ENCODE results near the gene SERINC3. TPM values are rescaled to one million over a fixed set of nuclear protein-coding genes. Genes with fewer than 3 reads are reported as not detected.

SERINC3 gene
- polyA plus RNA-seq, 1 donor (not counting 4 experiments of a cell fraction or from before 2014, with no cell fraction given), result 118 TPM

DNA sequence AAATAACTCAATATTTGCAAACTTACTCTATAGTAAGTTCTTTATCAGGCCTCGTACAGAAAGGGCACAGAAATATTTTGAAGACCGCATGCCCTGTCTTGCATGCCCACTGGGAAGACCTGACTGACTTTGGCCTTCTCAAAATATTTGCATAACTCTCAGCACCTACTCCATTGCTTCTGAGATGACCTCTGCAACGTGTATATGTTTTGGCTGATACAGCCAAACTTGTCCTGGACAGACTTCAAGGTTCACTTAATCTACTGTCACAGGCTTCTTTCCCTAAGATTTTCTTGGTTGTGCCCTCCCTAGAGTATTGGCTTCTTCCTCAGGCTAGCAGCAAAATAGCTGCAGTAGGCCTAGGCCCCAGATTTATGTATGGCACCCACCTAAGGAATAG, 21.5 kb upstream of the SERINC3 start:
- Histone ChIP-seq H4K20me1 (ENCODE audit: control insufficient read depth, extremely low read depth, insufficient read depth, low read length) (no peaks in the 10 kb centered on the region), H3K27ac (ENCODE audit: control insufficient read depth, insufficient read depth, low read length) (no peak overlapping the region), H3K36me3 (ENCODE audit: control insufficient read depth in 2 of 2, extremely low read depth in 1 of 2, insufficient read depth in 2 of 2, low read length in 2 of 2) (no peaks in the 10 kb centered on the region), H3K4me1 (ENCODE audit: control insufficient read depth, extremely low read depth, insufficient read depth, low read length) (no peaks in the 10 kb centered on the region), H2AFZ (ENCODE audit: control insufficient read depth, low read length) (no peak overlapping the region), H3K79me2 (ENCODE audit: control insufficient read depth, insufficient read depth, low read length) (no peaks in the 10 kb centered on the region), H3K4me2 (ENCODE audit: control insufficient read depth, extremely low read depth, insufficient read depth, low read depth, low read length) (no peak overlapping the region), H3K9me3 (ENCODE audit: control insufficient read depth, low read depth, low read length) (no peaks in the 10 kb centered on the region), H3K9ac (ENCODE audit: control insufficient read depth, extremely low read depth, insufficient read depth, low read length) (no peak overlapping the region), H3K27me3 (ENCODE audit: control insufficient read depth, extremely low read depth, insufficient read depth, low read length) (no peaks in the 10 kb centered on the region), H3K9me1 (ENCODE audit: control insufficient read depth, extremely low read depth, insufficient read depth, low read length) (no peaks in the 10 kb centered on the region), H3K4me3 (ENCODE audit: control insufficient read depth in 2 of 3, extremely low read depth in 1 of 3, insufficient read depth in 2 of 3, low read depth in 1 of 3, low read length in 3 of 3) (no peak overlapping the region)
- TF ChIP-seq EZH2 (IDR thresholded peaks at IDR 0.05; ENCODE audit: low read length), result no peak
- TF ChIP-seq, protein P1, sequence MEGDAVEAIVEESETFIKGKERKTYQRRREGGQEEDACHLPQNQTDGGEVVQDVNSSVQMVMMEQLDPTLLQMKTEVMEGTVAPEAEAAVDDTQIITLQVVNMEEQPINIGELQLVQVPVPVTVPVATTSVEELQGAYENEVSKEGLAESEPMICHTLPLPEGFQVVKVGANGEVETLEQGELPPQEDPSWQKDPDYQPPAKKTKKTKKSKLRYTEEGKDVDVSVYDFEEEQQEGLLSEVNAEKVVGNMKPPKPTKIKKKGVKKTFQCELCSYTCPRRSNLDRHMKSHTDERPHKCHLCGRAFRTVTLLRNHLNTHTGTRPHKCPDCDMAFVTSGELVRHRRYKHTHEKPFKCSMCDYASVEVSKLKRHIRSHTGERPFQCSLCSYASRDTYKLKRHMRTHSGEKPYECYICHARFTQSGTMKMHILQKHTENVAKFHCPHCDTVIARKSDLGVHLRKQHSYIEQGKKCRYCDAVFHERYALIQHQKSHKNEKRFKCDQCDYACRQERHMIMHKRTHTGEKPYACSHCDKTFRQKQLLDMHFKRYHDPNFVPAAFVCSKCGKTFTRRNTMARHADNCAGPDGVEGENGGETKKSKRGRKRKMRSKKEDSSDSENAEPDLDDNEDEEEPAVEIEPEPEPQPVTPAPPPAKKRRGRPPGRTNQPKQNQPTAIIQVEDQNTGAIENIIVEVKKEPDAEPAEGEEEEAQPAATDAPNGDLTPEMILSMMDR (optimal IDR thresholded peaks at IDR 0.05 in 1 of 3, IDR thresholded peaks at IDR 0.05 in 1 of 3, conservative IDR thresholded peaks at IDR 0.05 in 1 of 3; ENCODE audit: extremely low read depth in 1 of 3, insufficient read depth in 2 of 3, low read length in 3 of 3), result no peak
- dilution Hi-C loops (cut with MboI; ENCODE audit: extremely low pct_ligation_motif_present, low sequenced_read_pairs), result no loop called here
- FAIRE-seq (no peak), DNase-seq (ENCODE audit: low read depth, low spot score) (no peak)

DNA sequence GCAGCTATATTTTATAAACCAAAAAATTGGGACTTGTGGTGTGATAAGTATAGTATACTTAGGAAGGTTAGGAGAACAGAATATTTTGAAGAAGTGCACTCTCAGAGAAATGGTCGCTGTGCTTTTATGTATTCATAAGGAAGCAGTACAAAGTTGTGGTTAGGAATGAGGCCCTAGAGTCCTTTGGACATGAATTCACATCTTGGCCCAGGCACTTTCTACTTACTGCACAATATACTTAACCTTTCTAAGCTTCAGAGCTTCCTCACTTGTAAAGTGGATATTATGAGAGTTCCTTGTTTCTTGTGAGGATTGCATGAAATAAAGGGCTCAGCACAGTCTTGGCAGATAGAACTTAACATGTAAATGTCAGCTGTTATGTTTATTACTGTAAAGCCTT, 21.0 kb upstream of the SERINC3 start:
- no peak overlapping the region for H3K27ac ChIP-seq (ENCODE audit: control insufficient read depth, insufficient read depth, low read length)
- TF ChIP-seq EZH2 (IDR thresholded peaks at IDR 0.05; ENCODE audit: low read length), result no peak
- TF ChIP-seq, protein P1 (optimal IDR thresholded peaks at IDR 0.05 in 1 of 3, IDR thresholded peaks at IDR 0.05 in 1 of 3, conservative IDR thresholded peaks at IDR 0.05 in 1 of 3; ENCODE audit: extremely low read depth in 1 of 3, insufficient read depth in 2 of 3, low read length in 3 of 3), result no peak
- H3K9me3 ChIP-seq (ENCODE audit: control insufficient read depth, low read depth, low read length), result no peaks in the 10 kb centered on the region

More for the DNA sequence above, 21.0 kb upstream of the SERINC3 start:
- H3K27me3 ChIP-seq (ENCODE audit: control insufficient read depth, extremely low read depth, insufficient read depth, low read length), result no peaks in the 10 kb centered on the region
- dilution Hi-C loops (cut with MboI; ENCODE audit: extremely low pct_ligation_motif_present, low sequenced_read_pairs), result no loop called here
- H3K4me1 ChIP-seq (ENCODE audit: control insufficient read depth, extremely low read depth, insufficient read depth, low read length), result no peaks in the 10 kb centered on the region
- no peak overlapping the region for H3K9ac ChIP-seq (ENCODE audit: control insufficient read depth, extremely low read depth, insufficient read depth, low read length)
- no peak overlapping the region for H3K4me3 ChIP-seq (ENCODE audit: control insufficient read depth in 2 of 3, extremely low read depth in 1 of 3, insufficient read depth in 2 of 3, low read depth in 1 of 3, low read length in 3 of 3)
- no peak overlapping the region for H2AFZ ChIP-seq (ENCODE audit: control insufficient read depth, low read length)
- no peak for DNase-seq (ENCODE audit: low read depth, low spot score)
- H3K9me1 ChIP-seq (ENCODE audit: control insufficient read depth, extremely low read depth, insufficient read depth, low read length), result no peaks in the 10 kb centered on the region
- H3K4me2 ChIP-seq (ENCODE audit: control insufficient read depth, extremely low read depth, insufficient read depth, low read depth, low read length), result no peak overlapping the region
- no peaks in the 10 kb centered on the region for H3K79me2 ChIP-seq (ENCODE audit: control insufficient read depth, insufficient read depth, low read length)
- H3K36me3 ChIP-seq (ENCODE audit: control insufficient read depth in 2 of 2, extremely low read depth in 1 of 2, insufficient read depth in 2 of 2, low read length in 2 of 2), result no peaks in the 10 kb centered on the region
- H4K20me1 ChIP-seq (ENCODE audit: control insufficient read depth, extremely low read depth, insufficient read depth, low read length), result no peaks in the 10 kb centered on the region
- FAIRE-seq, result no peak
